ENCODE results near the gene MAN1C1.

- TF ChIP-seq EZH2 (IDR thresholded peaks at IDR 0.05; ENCODE audit: borderline replicate concordance, low read length) (no peak), CTCF (conservative IDR thresholded peaks at IDR 0.05 in 1 of 2, IDR thresholded peaks at IDR 0.05 in 1 of 2; ENCODE audit: extremely low read depth in 1 of 2, insufficient read depth in 1 of 2, low read depth in 1 of 2, low read length in 2 of 2) (no peak)
Observed at GRCh38 chr1:25723250-25723880, 106.8 kb downstream of the MAN1C1 start.
